ENCODE results near the gene PCF11.

Gene PCF11

DNA sequence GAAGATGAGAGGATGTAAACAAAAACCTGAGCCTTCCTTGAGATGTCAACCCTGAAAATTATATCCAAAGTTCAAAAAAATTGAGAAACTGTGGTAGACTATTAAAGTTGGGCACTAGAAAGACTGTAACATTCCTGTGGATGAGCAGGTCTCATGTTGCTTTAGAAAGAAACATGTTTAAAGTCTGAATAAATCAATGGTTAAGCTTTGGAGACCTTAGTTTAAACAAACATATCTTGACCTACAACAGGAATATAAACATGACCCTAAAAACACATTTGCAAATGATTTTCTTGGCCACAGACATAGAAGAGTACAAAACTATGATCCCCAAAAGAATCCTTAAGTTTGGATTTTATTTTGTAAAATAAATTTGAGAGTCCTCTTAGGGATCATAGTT is 38.1 kb upstream of the PCF11 start:
- CTCF ChIA-PET, result no interaction called here
- H3K27ac ChIP-seq, result no peak overlapping the region
- no peak for DNase-seq (ENCODE audit: low spot score)
- POLR2A ChIA-PET (ENCODE audit: low non-redundant PET), result no interaction called here
- TF ChIP-seq, protein P1, sequence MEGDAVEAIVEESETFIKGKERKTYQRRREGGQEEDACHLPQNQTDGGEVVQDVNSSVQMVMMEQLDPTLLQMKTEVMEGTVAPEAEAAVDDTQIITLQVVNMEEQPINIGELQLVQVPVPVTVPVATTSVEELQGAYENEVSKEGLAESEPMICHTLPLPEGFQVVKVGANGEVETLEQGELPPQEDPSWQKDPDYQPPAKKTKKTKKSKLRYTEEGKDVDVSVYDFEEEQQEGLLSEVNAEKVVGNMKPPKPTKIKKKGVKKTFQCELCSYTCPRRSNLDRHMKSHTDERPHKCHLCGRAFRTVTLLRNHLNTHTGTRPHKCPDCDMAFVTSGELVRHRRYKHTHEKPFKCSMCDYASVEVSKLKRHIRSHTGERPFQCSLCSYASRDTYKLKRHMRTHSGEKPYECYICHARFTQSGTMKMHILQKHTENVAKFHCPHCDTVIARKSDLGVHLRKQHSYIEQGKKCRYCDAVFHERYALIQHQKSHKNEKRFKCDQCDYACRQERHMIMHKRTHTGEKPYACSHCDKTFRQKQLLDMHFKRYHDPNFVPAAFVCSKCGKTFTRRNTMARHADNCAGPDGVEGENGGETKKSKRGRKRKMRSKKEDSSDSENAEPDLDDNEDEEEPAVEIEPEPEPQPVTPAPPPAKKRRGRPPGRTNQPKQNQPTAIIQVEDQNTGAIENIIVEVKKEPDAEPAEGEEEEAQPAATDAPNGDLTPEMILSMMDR (conservative IDR thresholded peaks at IDR 0.05; ENCODE audit: low read depth), result no peak

DNA sequence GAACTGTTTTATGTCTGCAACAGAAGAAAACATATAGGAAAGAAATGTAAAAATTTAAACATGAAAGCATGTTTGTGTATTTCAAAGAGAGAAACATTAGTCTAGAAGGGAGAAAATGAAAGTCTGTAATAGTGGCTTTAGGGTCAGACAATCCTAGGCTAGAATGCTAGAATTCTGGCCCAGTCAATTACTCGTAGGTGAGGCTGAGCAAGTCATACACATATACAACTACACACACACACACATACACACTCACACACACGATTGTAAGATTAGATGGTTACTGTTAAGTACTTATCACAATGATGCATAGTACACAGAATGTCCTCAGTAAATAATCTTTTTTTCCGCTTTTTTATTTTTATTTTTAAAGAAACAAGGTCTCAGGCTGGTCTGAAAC is 37.7 kb upstream of the PCF11 start:
- POLR2A ChIA-PET (ENCODE audit: low non-redundant PET), result no interaction called here
- H3K27ac ChIP-seq, result no peak overlapping the region

DNA sequence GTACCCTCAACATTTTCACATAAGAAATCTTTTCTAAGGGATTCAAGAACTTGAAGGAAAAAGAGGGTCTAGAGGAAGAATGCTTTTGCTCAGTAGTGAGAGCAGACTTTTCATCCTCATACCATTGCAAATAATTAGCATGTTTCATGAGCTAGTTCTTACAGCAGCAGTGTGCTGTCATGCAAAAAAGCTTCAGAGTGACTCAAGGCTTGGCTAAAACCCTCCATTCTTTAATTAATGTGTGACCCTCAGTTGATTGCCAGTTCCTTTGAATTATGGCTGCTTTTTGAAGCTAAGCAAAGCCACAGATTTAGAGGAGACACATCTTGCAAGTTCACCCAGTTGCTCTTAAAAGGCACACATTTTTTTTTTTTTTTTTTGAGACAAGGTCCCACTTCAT is 36.6 kb upstream of the PCF11 start:
- DNase-seq (ENCODE audit: low spot score), result no peak
- no peak overlapping the region for H3K27ac ChIP-seq
- ChIA-PET POLR2A (ENCODE audit: low non-redundant PET) (interaction anchor here (0.7 kb wide), 1 partner anchor 26 kb away, joined by 6 read pairs; no protein-coding TSS in a partner anchor), CTCF (no interaction called here)
- TF ChIP-seq, protein P1 (conservative IDR thresholded peaks at IDR 0.05; ENCODE audit: low read depth), result no peak

More for the DNA sequence above, 37.7 kb upstream of the PCF11 start:
- no peak for DNase-seq (ENCODE audit: low spot score)
- CTCF ChIA-PET, result no interaction called here
- TF ChIP-seq, protein P1 (conservative IDR thresholded peaks at IDR 0.05; ENCODE audit: low read depth), result no peak

DNA sequence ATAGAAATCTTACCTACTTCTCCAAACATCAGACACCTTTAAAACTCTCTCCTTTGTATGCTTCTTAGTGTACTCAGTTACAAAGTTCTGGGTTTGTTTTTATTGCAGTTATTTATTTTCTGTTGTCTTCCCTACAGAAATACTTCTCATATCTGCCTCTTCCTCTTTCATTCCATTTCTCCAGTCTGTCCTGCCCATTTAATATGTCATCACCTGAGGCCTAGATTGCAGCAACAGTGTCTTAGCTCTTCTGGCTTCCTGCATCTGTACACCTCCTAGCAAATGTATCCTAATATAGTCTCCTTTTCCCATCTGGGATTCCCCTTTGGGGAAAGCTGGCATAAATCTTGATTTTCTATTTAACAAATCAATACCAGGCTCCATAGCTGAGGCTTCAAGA is 34.9 kb upstream of the PCF11 start:
- CTCF ChIA-PET, result no interaction called here
- POLR2A ChIA-PET (ENCODE audit: low non-redundant PET), result no interaction called here

GRCh38 chr11:83122766-83123165 is 34.2 kb upstream of the PCF11 start:
- ChIA-PET POLR2A (ENCODE audit: low non-redundant PET) (no interaction called here), CTCF (no interaction called here)
- DNase-seq (ENCODE audit: low spot score), result no peak
- TF ChIP-seq, protein P1 (conservative IDR thresholded peaks at IDR 0.05; ENCODE audit: low read depth), result no peak
- no peak overlapping the region for H3K27ac ChIP-seq

More for the DNA sequence above, 34.9 kb upstream of the PCF11 start:
- no peak overlapping the region for H3K27ac ChIP-seq
- DNase-seq (ENCODE audit: low spot score), result no peak
- TF ChIP-seq, protein P1 (conservative IDR thresholded peaks at IDR 0.05; ENCODE audit: low read depth), result no peak

- CTCF ChIA-PET, result no interaction called here
- no peak overlapping the region for H3K27ac ChIP-seq
- DNase-seq (ENCODE audit: low spot score), result no peak
- POLR2A ChIA-PET (ENCODE audit: low non-redundant PET), result no interaction called here
- TF ChIP-seq, protein P1 (conservative IDR thresholded peaks at IDR 0.05; ENCODE audit: low read depth), result no peak
Observed at GRCh38 chr11:83124636-83125424, 32.1 kb upstream of the PCF11 start.
